Measurements from ENCODE around the gene CYLC2.

CYLC2 gene

DNA sequence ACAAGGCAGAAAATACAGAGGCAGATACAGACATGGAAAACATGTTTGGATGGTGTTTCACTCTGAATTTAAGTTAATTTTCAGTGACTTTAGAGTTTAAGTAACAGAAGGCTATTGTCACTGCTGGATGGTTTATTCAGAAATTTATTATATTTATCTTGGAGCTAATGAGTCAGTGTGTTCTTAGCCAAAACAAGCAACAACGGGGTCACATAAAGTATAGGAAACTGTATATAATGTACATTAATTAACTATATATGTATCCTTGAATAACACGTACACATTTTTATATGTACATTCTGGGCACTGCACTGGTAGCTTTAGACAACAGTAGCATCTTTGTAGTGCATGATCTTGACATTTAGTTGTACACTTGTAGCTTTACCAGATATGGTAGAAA lies 30.7 kb downstream of the CYLC2 start:
- Histone ChIP-seq H3K4me3 (ENCODE audit: low read length in 2 of 2) (no peak overlapping the region), H3K9me3 (ENCODE audit: control insufficient read depth in 2 of 2, low read length in 2 of 2) (peaks cover 0 to 5% of the 10 kb centered on the region in 2 donors)

DNA sequence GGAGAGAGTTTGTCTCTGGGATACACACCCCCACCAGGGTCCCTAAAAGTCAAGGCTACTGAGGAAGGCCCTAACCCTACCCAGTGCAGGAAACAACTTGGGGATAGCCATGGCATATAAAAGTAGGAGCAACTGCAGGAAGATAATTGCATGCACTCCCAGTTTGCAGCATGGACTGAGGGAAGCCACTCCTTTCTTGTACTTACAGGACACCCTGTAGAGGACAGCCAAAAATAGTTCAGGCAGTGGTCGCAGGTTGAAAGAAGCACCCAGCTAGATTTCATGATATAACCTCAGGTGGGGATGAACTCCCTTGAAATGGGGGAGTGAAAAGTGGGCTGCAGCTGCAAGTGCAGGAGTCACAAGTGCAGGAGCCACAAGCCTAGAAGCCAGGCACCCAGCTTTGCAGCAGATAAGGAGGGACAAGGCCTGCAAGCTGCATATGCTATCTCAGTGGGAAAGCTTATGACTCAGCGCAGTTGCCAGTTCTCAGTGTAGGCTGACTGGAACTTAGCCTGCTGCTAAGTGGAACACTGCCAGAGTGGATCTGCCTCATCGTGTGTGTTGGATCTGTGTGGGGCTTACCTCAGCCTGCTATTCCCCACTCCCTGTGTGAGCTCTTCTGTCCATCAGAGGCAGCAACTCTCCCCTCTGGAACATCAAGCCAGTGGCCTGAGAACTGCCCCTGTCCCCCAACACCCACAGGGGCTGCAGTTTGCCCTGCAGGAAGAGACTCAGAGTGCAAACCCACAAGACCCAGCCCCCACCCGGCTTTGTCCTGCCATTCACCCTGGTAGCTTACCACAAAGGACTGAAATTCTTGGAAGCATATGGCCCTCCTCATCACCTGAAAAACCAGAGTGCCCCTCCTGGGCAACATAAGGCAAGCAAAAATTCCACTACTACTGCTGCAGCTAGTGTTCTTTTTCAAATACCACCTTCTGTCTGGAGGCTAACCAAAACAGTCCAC lies 42.7 kb downstream of the CYLC2 start:
- no peaks in the 10 kb centered on the region for H3K9me3 ChIP-seq (ENCODE audit: control insufficient read depth in 2 of 2, low read length in 2 of 2)
- H3K27me3 ChIP-seq (ENCODE audit: control insufficient read depth in 1 of 2, insufficient read depth in 2 of 2, low read length in 2 of 2) = no peaks in the 10 kb centered on the region
- H3K27ac ChIP-seq (ENCODE audit: low read length) = no peak overlapping the region
- H3K36me3 ChIP-seq (ENCODE audit: control insufficient read depth in 2 of 2, insufficient read depth in 2 of 2, low read length in 2 of 2) = no peaks in the 10 kb centered on the region
- H3K4me1 ChIP-seq (ENCODE audit: control insufficient read depth, insufficient read depth, low read length) = no peaks in the 10 kb centered on the region
- H3K9ac ChIP-seq (ENCODE audit: low read length in 2 of 2) = no peak overlapping the region
- H3K4me3 ChIP-seq (ENCODE audit: low read length in 2 of 2) = no peak overlapping the region

More for the DNA sequence above, 30.7 kb downstream of the CYLC2 start:
- Histone ChIP-seq H3K27ac (ENCODE audit: low read length) (no peak overlapping the region), H3K4me1 (ENCODE audit: control insufficient read depth, insufficient read depth, low read length) (no peaks in the 10 kb centered on the region), H3K9ac (ENCODE audit: low read length in 2 of 2) (no peak overlapping the region), H3K36me3 (ENCODE audit: control insufficient read depth in 2 of 2, insufficient read depth in 2 of 2, low read length in 2 of 2) (no peaks in the 10 kb centered on the region), H3K27me3 (ENCODE audit: control insufficient read depth in 1 of 2, insufficient read depth in 2 of 2, low read length in 2 of 2) (no peaks in the 10 kb centered on the region)

DNA sequence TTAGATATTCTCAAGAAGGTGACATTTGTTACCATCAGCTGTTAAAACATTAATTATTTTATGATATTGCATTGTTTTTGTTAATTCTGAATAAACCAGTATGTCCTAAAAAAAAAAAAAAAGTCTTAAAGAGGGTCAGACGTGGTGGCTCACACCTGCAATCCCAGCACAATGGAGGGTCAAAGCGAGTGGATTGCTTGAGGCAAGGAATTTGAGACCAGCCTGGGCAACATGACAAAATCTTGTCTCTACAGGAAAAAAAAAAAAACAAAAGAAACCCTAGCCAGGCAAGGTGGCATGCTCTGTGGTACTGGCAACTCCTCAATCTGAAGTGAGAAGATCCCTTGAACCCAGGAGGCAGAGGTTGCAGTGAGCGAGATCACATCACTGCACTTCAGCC lies 46.8 kb downstream of the CYLC2 start:
- H3K9me3 ChIP-seq (ENCODE audit: control insufficient read depth in 2 of 2, low read length in 2 of 2) = no peaks in the 10 kb centered on the region
- H3K27me3 ChIP-seq (ENCODE audit: control insufficient read depth in 1 of 2, insufficient read depth in 2 of 2, low read length in 2 of 2) = no peaks in the 10 kb centered on the region
- no peak overlapping the region for H3K9ac ChIP-seq (ENCODE audit: low read length in 2 of 2)
- H3K27ac ChIP-seq (ENCODE audit: low read length) = no peak overlapping the region
- H3K4me3 ChIP-seq (ENCODE audit: low read length in 2 of 2) = no peak overlapping the region
- no peaks in the 10 kb centered on the region for H3K4me1 ChIP-seq (ENCODE audit: control insufficient read depth, insufficient read depth, low read length)
- no peaks in the 10 kb centered on the region for H3K36me3 ChIP-seq (ENCODE audit: control insufficient read depth in 2 of 2, insufficient read depth in 2 of 2, low read length in 2 of 2)
